Measurements from ENCODE around the gene KLHL22. TPM values are rescaled to one million over a fixed set of nuclear protein-coding genes. Genes with fewer than 3 reads are reported as not detected.
"Not testable (repeated sequence)": the region's sequence is repeated elsewhere in the genome, so short reads cannot be mapped to it uniquely, and the experiment has no call there.

Gene KLHL22
- total RNA-seq, 4 donors from 2014 or later = 12.3 to 29.7 (median 18.3) TPM

GRCh38 chr22:20393705-20394476, 101.7 kb downstream of the KLHL22 start, which contains the start of gene ZNF74:
Gene ZNF74 (plus strand): TSS chr22:20394151. CDS start chr22:20394629, 478 bp downstream.
- 2% methylated on average over 11 of the region's 71 CpGs for WGBS

GRCh38 chr22:20392983-20393704, 102.5 kb downstream of the KLHL22 start:
- H3K4me1 ChIP-seq = peaks cover 30% of the 10 kb centered on the region

More at GRCh38 chr22:20393705-20394476, 101.7 kb downstream of the KLHL22 start, which contains the start of gene ZNF74:
- Histone ChIP-seq H3K36me3 (no peaks in the 10 kb centered on the region), H3K27ac (peak within 1 kb of the TSS; percentile 15), H3K4me1 (peaks cover 30% of the 10 kb centered on the region), H3K9me3 (no peaks in the 10 kb centered on the region), H3K27me3 (no peaks in the 10 kb centered on the region), H3K4me3 (peak within 1 kb of the TSS; percentile 92)
- peak; percentile 89 to 90 for DNase-seq (ENCODE audit: low spot score in 2 of 2)
- TF ChIP-seq POLR2AphosphoS5 (IDR thresholded peaks at IDR 0.05) = no peak
- peak in 1 of 2 donors; percentile 45 for TF ChIP-seq POLR2A (IDR thresholded peaks at IDR 0.05)
- no peak for TF ChIP-seq EP300 (IDR thresholded peaks at IDR 0.05)
- no peak for TF ChIP-seq CTCF (IDR thresholded peaks at IDR 0.05)

GRCh38 chr22:20392365-20392881, 103.2 kb downstream of the KLHL22 start:
- not testable (repeated sequence) for H3K9me3 ChIP-seq, H3K27ac ChIP-seq, H3K36me3 ChIP-seq, H3K27me3 ChIP-seq, H3K4me3 ChIP-seq
- peak in 1 of 2 donors; percentile 61 for DNase-seq (ENCODE audit: low spot score in 2 of 2)
- H3K4me1 ChIP-seq = peaks cover 30% of the 10 kb centered on the region
- WGBS = 96% methylated on average over 26 of the region's 53 CpGs

More at GRCh38 chr22:20392983-20393704, 102.5 kb downstream of the KLHL22 start:
- 97% methylated on average over 13 of the region's 23 CpGs for WGBS
- H3K27me3 ChIP-seq = no peaks in the 10 kb centered on the region
- H3K9me3 ChIP-seq = no peaks in the 10 kb centered on the region
- TF ChIP-seq POLR2AphosphoS5 (IDR thresholded peaks at IDR 0.05) (no peak), CTCF (IDR thresholded peaks at IDR 0.05) (no peak), EP300 (IDR thresholded peaks at IDR 0.05) (no peak), POLR2A (IDR thresholded peaks at IDR 0.05) (no peak)
- peak in 1 of 2 donors; percentile 60 for DNase-seq (ENCODE audit: low spot score in 2 of 2)
- H3K4me3 ChIP-seq = peak overlapping the region; percentile 92
- no peak overlapping the region for H3K27ac ChIP-seq
- no peaks in the 10 kb centered on the region for H3K36me3 ChIP-seq

Other genes with a start within 250 kb of the KLHL22 start
- gene RTN4R, start 227.5 kb downstream of the KLHL22 start, total RNA-seq = 10 to 100 TPM in 1 of 4 donors, 1 to 10 TPM in 3; 5.0 to 12.2 (median 9.2) TPM
- 10 to 100 TPM; 45.9 to 75.2 (median 63.0) TPM for gene DGCR6L, start 175.7 kb downstream of the KLHL22 start, total RNA-seq
- 10 to 100 TPM in 3 of 4 donors, 1 to 10 TPM in 1; 9.3 to 17.5 (median 10.5) TPM for gene ZNF74, start 101.6 kb downstream of the KLHL22 start, total RNA-seq
- gene SCARF2, start 58.0 kb downstream of the KLHL22 start, total RNA-seq = 10 to 100 TPM in 1 of 4 donors, 1 to 10 TPM in 3; 2.8 to 11.3 (median 5.8) TPM
- gene MED15, start 11.8 kb upstream of the KLHL22 start, total RNA-seq = 100 to 1,000 TPM in 1 of 4 donors, 10 to 100 TPM in 3; 59.8 to 163 (median 70.8) TPM